Uterus (tissue), 4 donors: Measurements from ENCODE around the gene MEIS2. TPM values are rescaled to one million over a fixed set of nuclear protein-coding genes. Genes with fewer than 3 reads are reported as not detected.

Experiments
- DNase-seq, 2 donors: peaks; one replicate each; pipeline ENCODE4 v3.0.0-alpha.2; 2019 to 2020
- H3K27ac ChIP-seq, 2 donors: fragments of 200-600 bp; sonication (generic); 1 replicate in 1 of 2; 2 replicates in 1 of 2; pipeline ENCODE4 v1.5.1; 2016 to 2018
- H3K27me3 ChIP-seq, 2 donors: fragments of 200-600 bp; sonication (generic); one replicate each; pipeline ENCODE4 v1.5.1; 2018 to 2019; ENCODE audit warnings: control low read depth in 1 of 2
- H3K36me3 ChIP-seq, 2 donors: fragments of 200-600 bp; sonication (generic); one replicate each; pipeline ENCODE4 v1.5.1; 2019; ENCODE audit warnings: control low read depth in 1 of 2
- H3K4me1 ChIP-seq, 2 donors: fragments of 200-600 bp; sonication (generic); one replicate each; pipeline ENCODE4 v1.5.1; 2018 to 2019; ENCODE audit warnings: control low read depth in 1 of 2
- H3K4me3 ChIP-seq, 2 donors: fragments of 200-600 bp; sonication (generic); 1 replicate in 1 of 2; 2 replicates in 1 of 2; pipeline ENCODE4 v1.5.1; 2018 to 2019; ENCODE audit warnings: mild to moderate bottlenecking in 1 of 2
- H3K9me3 ChIP-seq, 2 donors: fragments of 200-600 bp; sonication (generic); one replicate each; pipeline ENCODE4 v1.5.1; 2019; ENCODE audit warnings: control low read depth in 1 of 2
- POLR2A ChIP-seq, 2 donors: fragments of 450-650 bp; IDR thresholded peaks; one replicate each; pipeline ENCODE4 v1.6.1; 2016; ENCODE audit warnings: antibody characterized with exemption in 2 of 2, mild to moderate bottlenecking in 1 of 2, moderate library complexity in 1 of 2
- intact Hi-C: fragments of 100-400 bp; cut with DNase I; formaldehyde crosslinking; loops from one replicate; pipeline ENCODE4 v1.15.1; 2023; ENCODE audit warnings: low total_unique reads
- total RNA-seq, 4 donors: library from RNA; depleted of rRNA in 3 of 4; stranded (reverse); fragments of >200 nt in 3 of 4; gene quantifications; one replicate each; pipeline versions ENCODE4 v1.1.0 to v1.2.4, GENCODE V29; 2014 to 2023
- TF ChIP-seq, protein P1 (sequence below), 4 experiments: fragments of 200-600 bp in 2 of 4; fragments of 450-650 bp in 2 of 4; sonication (generic) in 2 of 4; IDR thresholded peaks; one replicate each; pipeline ENCODE4 v1.5.1; 2016 to 2019; ENCODE audit warnings: antibody characterized with exemption in 4 of 4, mild to moderate bottlenecking in 2 of 4, moderate library complexity in 1 of 4
- donor health status: DM: yes; HTN: yes; CAD: no.

MEIS2 gene
- total RNA-seq, 4 donors from 2014 or later: 84.0 to 184 (median 112) TPM

DNA sequence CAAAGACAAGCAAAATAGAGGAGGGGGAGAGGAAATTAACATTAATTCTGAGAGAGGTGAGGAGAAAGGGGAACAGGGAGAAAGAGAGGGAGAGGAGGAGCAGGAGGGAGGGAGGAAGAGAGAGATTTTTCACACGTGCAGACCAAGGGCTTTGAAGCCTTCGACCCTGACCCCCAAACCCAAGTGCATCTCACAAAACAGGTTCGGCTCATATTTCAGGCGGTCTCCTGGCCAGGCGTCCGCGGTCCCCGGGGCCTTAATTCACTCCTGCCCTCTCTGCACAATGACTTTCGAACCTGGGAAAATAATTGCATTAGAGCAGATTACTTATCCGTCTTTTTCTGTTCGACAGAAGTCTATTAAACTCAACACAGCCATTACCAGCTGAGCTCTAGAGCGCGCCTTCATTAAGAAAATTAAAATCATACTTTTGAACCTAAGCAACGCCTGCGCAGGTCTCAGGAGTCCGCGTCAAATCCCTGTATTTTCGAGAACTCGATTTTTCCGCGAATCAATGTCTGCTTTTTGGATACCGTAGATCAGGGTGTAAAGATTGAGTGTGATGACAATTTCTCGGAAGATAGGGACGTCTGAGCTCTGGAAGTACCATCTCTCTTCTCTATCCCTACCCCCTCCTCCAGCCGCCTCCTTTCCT, 220.7 kb downstream of the MEIS2 start:
- TF ChIP-seq, protein P1, sequence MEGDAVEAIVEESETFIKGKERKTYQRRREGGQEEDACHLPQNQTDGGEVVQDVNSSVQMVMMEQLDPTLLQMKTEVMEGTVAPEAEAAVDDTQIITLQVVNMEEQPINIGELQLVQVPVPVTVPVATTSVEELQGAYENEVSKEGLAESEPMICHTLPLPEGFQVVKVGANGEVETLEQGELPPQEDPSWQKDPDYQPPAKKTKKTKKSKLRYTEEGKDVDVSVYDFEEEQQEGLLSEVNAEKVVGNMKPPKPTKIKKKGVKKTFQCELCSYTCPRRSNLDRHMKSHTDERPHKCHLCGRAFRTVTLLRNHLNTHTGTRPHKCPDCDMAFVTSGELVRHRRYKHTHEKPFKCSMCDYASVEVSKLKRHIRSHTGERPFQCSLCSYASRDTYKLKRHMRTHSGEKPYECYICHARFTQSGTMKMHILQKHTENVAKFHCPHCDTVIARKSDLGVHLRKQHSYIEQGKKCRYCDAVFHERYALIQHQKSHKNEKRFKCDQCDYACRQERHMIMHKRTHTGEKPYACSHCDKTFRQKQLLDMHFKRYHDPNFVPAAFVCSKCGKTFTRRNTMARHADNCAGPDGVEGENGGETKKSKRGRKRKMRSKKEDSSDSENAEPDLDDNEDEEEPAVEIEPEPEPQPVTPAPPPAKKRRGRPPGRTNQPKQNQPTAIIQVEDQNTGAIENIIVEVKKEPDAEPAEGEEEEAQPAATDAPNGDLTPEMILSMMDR (IDR thresholded peaks at IDR 0.05): no peak
- TF ChIP-seq POLR2A (IDR thresholded peaks at IDR 0.05): no peak
- no peaks in the 10 kb centered on the region for H3K27me3 ChIP-seq

DNA sequence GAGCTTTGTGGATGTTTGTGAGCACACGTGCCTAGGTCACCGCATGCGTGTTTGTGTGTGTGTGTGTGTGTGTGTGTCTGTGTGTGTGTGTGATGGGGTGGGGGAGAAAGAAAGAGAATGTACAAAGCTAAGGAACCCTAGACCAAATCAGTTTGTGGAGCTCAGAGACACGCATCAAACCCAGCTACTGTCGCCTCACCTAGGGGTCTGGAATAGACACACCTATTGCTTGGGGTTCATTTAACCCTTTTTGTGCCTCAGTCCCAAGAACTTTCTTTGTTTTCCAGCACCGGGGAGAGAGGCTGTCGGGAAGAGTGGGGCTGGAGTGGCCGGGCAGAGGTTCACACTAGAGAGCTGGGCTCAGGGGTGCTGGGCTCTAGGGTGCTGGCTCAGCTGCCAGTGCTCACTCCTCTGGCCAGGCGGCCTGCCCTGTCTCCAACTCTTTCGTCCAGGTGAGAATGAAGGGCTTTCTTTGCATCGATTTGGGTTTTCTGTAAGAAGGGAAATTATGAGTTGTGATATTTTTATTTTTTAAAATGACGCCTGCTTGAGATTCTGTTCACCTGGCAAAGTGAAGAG, 221.6 kb downstream of the MEIS2 start:
- Histone ChIP-seq H3K9me3 (no peaks in the 10 kb centered on the region), H3K36me3 (no peaks in the 10 kb centered on the region), H3K4me1 (no peaks in the 10 kb centered on the region), H3K27ac (no peak overlapping the region), H3K4me3 (no peak overlapping the region), H3K27me3 (no peaks in the 10 kb centered on the region)
- DNase-seq: no peak
- no peak for TF ChIP-seq POLR2A (IDR thresholded peaks at IDR 0.05)
- intact Hi-C loops: no loop called here

More for the DNA sequence above, 220.7 kb downstream of the MEIS2 start:
- Histone ChIP-seq H3K4me3 (no peak overlapping the region), H3K4me1 (no peaks in the 10 kb centered on the region), H3K36me3 (no peaks in the 10 kb centered on the region), H3K27ac (no peak overlapping the region), H3K9me3 (no peaks in the 10 kb centered on the region)
- intact Hi-C loops: no loop called here
- no peak for DNase-seq

DNA sequence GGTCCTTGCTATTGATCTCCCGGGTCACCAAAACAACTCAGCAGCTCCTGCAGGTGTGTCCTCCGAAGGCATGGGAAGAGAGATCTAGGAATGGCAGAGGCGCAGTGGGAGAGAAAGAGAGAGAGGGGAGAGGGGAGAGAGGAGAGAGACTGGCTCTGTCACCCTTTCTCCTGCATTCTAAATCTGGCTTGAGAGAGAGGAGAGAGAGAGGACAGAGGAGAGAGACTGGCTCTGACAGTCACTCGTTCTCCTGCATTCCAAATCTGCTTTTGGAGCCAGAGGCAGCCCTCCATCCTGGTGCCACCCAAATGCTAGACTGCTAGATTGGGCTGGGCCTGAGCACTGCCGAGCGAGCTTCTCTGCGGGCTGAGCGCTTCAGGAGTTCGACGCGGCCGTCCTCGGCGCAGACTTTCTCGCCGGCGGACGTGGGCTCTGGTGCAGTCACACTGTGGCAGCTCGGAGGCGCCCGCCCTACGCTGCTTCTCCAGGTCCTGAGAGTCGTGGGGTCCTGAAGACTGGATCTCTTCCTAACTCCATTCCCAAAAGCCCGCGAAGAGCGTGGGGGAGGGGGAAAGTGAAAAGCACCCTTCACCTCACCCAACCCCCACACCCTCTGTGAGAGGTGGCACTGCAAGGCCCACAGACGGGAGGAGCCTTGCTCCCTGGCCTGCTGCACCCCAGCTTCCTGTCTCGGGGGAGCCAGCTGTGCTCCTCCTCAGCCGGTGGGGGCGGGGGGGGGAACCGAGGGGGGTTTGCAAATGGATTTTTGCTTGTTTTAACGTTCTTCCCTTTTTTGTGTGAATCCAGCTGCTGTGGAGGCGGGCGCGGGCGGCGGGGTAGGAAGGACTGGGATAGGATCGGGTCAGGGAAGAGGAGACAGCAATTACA, 222.3 kb downstream of the MEIS2 start:
- Histone ChIP-seq H3K4me1 (no peaks in the 10 kb centered on the region), H3K36me3 (no peaks in the 10 kb centered on the region), H3K9me3 (no peaks in the 10 kb centered on the region), H3K4me3 (no peak overlapping the region), H3K27ac (no peak overlapping the region), H3K27me3 (no peaks in the 10 kb centered on the region)
- intact Hi-C loops: no loop called here
- no peak for TF ChIP-seq POLR2A (IDR thresholded peaks at IDR 0.05)
- TF ChIP-seq, protein P1 (IDR thresholded peaks at IDR 0.05): no peak
- no peak for DNase-seq

DNA sequence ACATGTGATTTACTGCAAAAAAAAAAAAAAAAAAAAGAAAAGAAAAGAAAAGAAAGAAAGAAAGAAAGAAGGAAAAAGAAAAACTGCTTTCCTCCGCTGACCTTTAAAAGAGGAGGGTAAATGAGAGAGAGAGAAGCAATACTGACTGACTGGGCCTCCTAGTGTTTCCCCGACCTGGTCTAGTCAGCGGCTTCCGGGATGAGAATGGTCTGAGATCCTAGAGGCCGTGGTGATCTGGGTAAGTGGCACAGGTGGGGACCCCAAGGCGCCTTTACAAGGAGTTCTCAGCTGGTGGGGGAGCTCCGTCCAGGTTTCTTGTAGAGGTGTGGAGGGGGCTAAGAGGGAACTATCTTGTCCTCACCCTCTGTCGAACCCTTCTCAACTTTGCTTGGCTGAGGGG, 223.1 kb downstream of the MEIS2 start:
- Histone ChIP-seq H3K36me3 (no peaks in the 10 kb centered on the region), H3K27me3 (no peaks in the 10 kb centered on the region), H3K27ac (no peak overlapping the region), H3K9me3 (no peaks in the 10 kb centered on the region), H3K4me1 (no peaks in the 10 kb centered on the region), H3K4me3 (no peak overlapping the region)
- TF ChIP-seq, protein P1 (IDR thresholded peaks at IDR 0.05): no peak
- TF ChIP-seq POLR2A (IDR thresholded peaks at IDR 0.05): no peak
- intact Hi-C loops: no loop called here
- DNase-seq: no peak

DNA sequence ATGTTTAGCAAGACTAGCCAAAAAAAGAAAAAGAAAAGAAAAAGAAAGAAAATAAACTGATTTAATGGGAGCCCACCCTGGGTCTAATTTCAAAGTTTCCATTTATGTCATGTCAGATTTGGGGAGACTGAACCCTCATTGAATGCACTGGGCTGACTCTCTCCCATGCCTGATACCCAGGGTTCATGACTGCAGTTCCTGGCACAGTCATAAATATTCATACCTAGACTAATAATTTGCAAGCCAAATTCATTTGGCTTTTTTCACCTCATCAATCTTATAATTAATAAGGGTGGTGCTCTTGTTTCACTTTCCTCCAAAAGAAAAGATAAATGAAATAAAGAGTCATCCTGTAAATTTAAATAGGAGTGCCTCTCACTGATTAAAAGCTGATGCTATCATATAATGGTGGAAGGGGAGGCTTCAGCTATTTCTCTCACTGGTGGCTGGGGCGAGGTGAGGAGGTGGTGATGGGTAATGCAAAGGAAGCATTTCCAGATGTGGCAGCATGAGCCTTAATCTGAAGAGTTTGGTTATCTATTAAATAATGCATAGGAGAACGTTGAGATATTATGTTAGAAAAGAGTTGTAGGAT, 224.5 kb downstream of the MEIS2 start:
- intact Hi-C loops: no loop called here
- Histone ChIP-seq H3K4me1 (no peaks in the 10 kb centered on the region), H3K36me3 (no peaks in the 10 kb centered on the region), H3K4me3 (no peak overlapping the region), H3K27me3 (no peaks in the 10 kb centered on the region), H3K9me3 (no peaks in the 10 kb centered on the region), H3K27ac (no peak overlapping the region)
- no peak for TF ChIP-seq POLR2A (IDR thresholded peaks at IDR 0.05)
- TF ChIP-seq, protein P1 (IDR thresholded peaks at IDR 0.05): no peak
- DNase-seq: no peak
